ENCODE results near the gene PDHX. TPM values are rescaled to one million over a fixed set of nuclear protein-coding genes. Genes with fewer than 3 reads are reported as not detected.

PDHX gene
- total RNA-seq, 1 experiment from 2014 or later, result 85.4 TPM

GRCh38 chr11:35003186-35003585 lies 86.8 kb downstream of the PDHX start:
- Mint-ChIP-seq H3K27me3 (ENCODE audit: insufficient read depth, unreplicated experiment) (no peaks in the 10 kb centered on the region), H3K4me3 (ENCODE audit: unreplicated experiment) (no peak overlapping the region), H3K27ac (ENCODE audit: unreplicated experiment) (no peak overlapping the region), H3K36me3 (ENCODE audit: insufficient read depth, unreplicated experiment) (no peaks in the 10 kb centered on the region), H3K4me1 (ENCODE audit: low read depth, unreplicated experiment) (peaks cover 8% of the 10 kb centered on the region), H3K9me3 (ENCODE audit: unreplicated experiment) (no peaks in the 10 kb centered on the region)
- DNase-seq, result no peak
- H3K4me1 ChIP-seq, result peaks cover 17% of the 10 kb centered on the region
- BruUV-seq (replicated peaks), result no TSS peak
- no peaks in the 10 kb centered on the region for H3K9me3 ChIP-seq
- no peaks in the 10 kb centered on the region for H3K36me3 ChIP-seq (ENCODE audit: control insufficient read depth, insufficient read depth, low read length)
- CTCF ChIA-PET, result no interaction called here
- intact Hi-C loops (cut with micrococcal nuclease; ENCODE audit: unreplicated experiment), result no loop called here
- no peaks in the 10 kb centered on the region for H3K27me3 ChIP-seq (replicated peaks; ENCODE audit: control insufficient read depth, insufficient read depth, low read length)
- TF ChIP-seq, protein P1, sequence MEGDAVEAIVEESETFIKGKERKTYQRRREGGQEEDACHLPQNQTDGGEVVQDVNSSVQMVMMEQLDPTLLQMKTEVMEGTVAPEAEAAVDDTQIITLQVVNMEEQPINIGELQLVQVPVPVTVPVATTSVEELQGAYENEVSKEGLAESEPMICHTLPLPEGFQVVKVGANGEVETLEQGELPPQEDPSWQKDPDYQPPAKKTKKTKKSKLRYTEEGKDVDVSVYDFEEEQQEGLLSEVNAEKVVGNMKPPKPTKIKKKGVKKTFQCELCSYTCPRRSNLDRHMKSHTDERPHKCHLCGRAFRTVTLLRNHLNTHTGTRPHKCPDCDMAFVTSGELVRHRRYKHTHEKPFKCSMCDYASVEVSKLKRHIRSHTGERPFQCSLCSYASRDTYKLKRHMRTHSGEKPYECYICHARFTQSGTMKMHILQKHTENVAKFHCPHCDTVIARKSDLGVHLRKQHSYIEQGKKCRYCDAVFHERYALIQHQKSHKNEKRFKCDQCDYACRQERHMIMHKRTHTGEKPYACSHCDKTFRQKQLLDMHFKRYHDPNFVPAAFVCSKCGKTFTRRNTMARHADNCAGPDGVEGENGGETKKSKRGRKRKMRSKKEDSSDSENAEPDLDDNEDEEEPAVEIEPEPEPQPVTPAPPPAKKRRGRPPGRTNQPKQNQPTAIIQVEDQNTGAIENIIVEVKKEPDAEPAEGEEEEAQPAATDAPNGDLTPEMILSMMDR (IDR thresholded peaks at IDR 0.05; ENCODE audit: insufficient read depth in 1 of 2, low read depth in 1 of 2, low read length in 1 of 2, severe bottlenecking in 1 of 2, unreplicated experiment in 1 of 2), result no peak
- no peak overlapping the region for H3K4me3 ChIP-seq (ENCODE audit: low read depth, low read length)
- POLR2A ChIA-PET, result interaction anchor here (0.5 kb wide), 1 partner anchor 78 kb away, joined by 3 read pairs; no protein-coding TSS in a partner anchor

- peaks cover 17% of the 10 kb centered on the region for H3K4me1 ChIP-seq
- H3K9me3 Mint-ChIP-seq (ENCODE audit: unreplicated experiment), result no peaks in the 10 kb centered on the region
- no peaks in the 10 kb centered on the region for H3K36me3 ChIP-seq (ENCODE audit: control insufficient read depth, insufficient read depth, low read length)
- H3K4me1 Mint-ChIP-seq (ENCODE audit: low read depth, unreplicated experiment), result peaks cover 8% of the 10 kb centered on the region
- POLR2A ChIA-PET, result interaction anchor here (0.5 kb wide), 1 partner anchor 79 kb away, joined by 3 read pairs; no protein-coding TSS in a partner anchor
- DNase-seq, result no peak
- CTCF ChIA-PET, result no interaction called here
- TF ChIP-seq, protein P1 (IDR thresholded peaks at IDR 0.05; ENCODE audit: insufficient read depth in 1 of 2, low read depth in 1 of 2, low read length in 1 of 2, severe bottlenecking in 1 of 2, unreplicated experiment in 1 of 2), result no peak
- intact Hi-C loops (cut with micrococcal nuclease; ENCODE audit: unreplicated experiment), result loop anchor here (2.0 kb wide), 1 partner anchor 73 kb away; no protein-coding TSS in a partner anchor
- H3K27me3 ChIP-seq (replicated peaks; ENCODE audit: control insufficient read depth, insufficient read depth, low read length), result no peaks in the 10 kb centered on the region
- H3K4me3 ChIP-seq (ENCODE audit: low read depth, low read length), result no peak overlapping the region
- H3K4me3 Mint-ChIP-seq (ENCODE audit: unreplicated experiment), result no peak overlapping the region
- H3K9me3 ChIP-seq, result no peaks in the 10 kb centered on the region
- no peaks in the 10 kb centered on the region for H3K27me3 Mint-ChIP-seq (ENCODE audit: insufficient read depth, unreplicated experiment)
- H3K27ac Mint-ChIP-seq (ENCODE audit: unreplicated experiment), result no peak overlapping the region
- no peaks in the 10 kb centered on the region for H3K36me3 Mint-ChIP-seq (ENCODE audit: insufficient read depth, unreplicated experiment)
- BruUV-seq (replicated peaks), result no TSS peak
These were observed 87.2 kb downstream of the PDHX start for GRCh38 chr11:35003658-35004057.

GRCh38 chr11:35005141-35005780 lies 88.8 kb downstream of the PDHX start:
- TF ChIP-seq, protein P1 (IDR thresholded peaks at IDR 0.05; ENCODE audit: insufficient read depth in 1 of 2, low read depth in 1 of 2, low read length in 1 of 2, severe bottlenecking in 1 of 2, unreplicated experiment in 1 of 2), result no peak
- no TSS peak for BruUV-seq (replicated peaks)
- Mint-ChIP-seq H3K9me3 (ENCODE audit: unreplicated experiment) (no peaks in the 10 kb centered on the region), H3K4me1 (ENCODE audit: low read depth, unreplicated experiment) (peaks cover 19% of the 10 kb centered on the region), H3K27ac (ENCODE audit: unreplicated experiment) (no peak overlapping the region), H3K36me3 (ENCODE audit: insufficient read depth, unreplicated experiment) (no peaks in the 10 kb centered on the region), H3K27me3 (ENCODE audit: insufficient read depth, unreplicated experiment) (no peaks in the 10 kb centered on the region), H3K4me3 (ENCODE audit: unreplicated experiment) (no peak overlapping the region)
- no peaks in the 10 kb centered on the region for H3K36me3 ChIP-seq (ENCODE audit: control insufficient read depth, insufficient read depth, low read length)
- peaks cover 33% of the 10 kb centered on the region for H3K4me1 ChIP-seq
- no peaks in the 10 kb centered on the region for H3K9me3 ChIP-seq
- POLR2A ChIA-PET, result no interaction called here
- CTCF ChIA-PET, result interaction anchor here (0.6 kb wide), 1 partner anchor 237 kb away, joined by 3 read pairs; no protein-coding TSS in a partner anchor
- no peak overlapping the region for H3K4me3 ChIP-seq (ENCODE audit: low read depth, low read length)
- DNase-seq, result peak; percentile 42 to 64
- intact Hi-C loops (cut with micrococcal nuclease; ENCODE audit: unreplicated experiment), result loop anchor here (2.0 kb wide), 1 partner anchor 74 kb away; no protein-coding TSS in a partner anchor
- H3K27me3 ChIP-seq (replicated peaks; ENCODE audit: control insufficient read depth, insufficient read depth, low read length), result no peaks in the 10 kb centered on the region

Measured in Caco-2 (cell line).